ENCODE results near the gene ARHGAP24.

Gene ARHGAP24

GRCh38 chr4:85672116-85672515 lies 197.2 kb downstream of the ARHGAP24 start:
- no peaks in the 10 kb centered on the region for H3K4me1 ChIP-seq (ENCODE audit: control insufficient read depth, insufficient read depth, low read length)
- no peaks in the 10 kb centered on the region for H3K27me3 ChIP-seq (ENCODE audit: control insufficient read depth, insufficient read depth, low read length)
- no peaks in the 10 kb centered on the region for H3K9me3 ChIP-seq (replicated peaks; ENCODE audit: low read length)
- H3K36me3 ChIP-seq (ENCODE audit: insufficient read depth, low read length), result no peaks in the 10 kb centered on the region
- H3K4me3 ChIP-seq (ENCODE audit: low read length), result no peak overlapping the region
- no peak overlapping the region for H3K9ac ChIP-seq (ENCODE audit: low read depth, low read length)
- H3K4me2 ChIP-seq (ENCODE audit: low read length), result no peak overlapping the region

- Histone ChIP-seq H3K27me3 (ENCODE audit: control insufficient read depth, insufficient read depth, low read length) (no peaks in the 10 kb centered on the region), H3K9me3 (replicated peaks; ENCODE audit: low read length) (no peaks in the 10 kb centered on the region), H3K9ac (ENCODE audit: low read depth, low read length) (no peak overlapping the region), H3K36me3 (ENCODE audit: insufficient read depth, low read length) (no peaks in the 10 kb centered on the region), H3K4me2 (ENCODE audit: low read length) (no peak overlapping the region), H3K4me1 (ENCODE audit: control insufficient read depth, insufficient read depth, low read length) (no peaks in the 10 kb centered on the region), H3K4me3 (ENCODE audit: low read length) (no peak overlapping the region)
Measured at GRCh38 chr4:85672959-85673358, 198.0 kb downstream of the ARHGAP24 start.

GRCh38 chr4:85673540-85673939 lies 198.6 kb downstream of the ARHGAP24 start:
- H3K4me2 ChIP-seq (ENCODE audit: low read length), result no peak overlapping the region
- no peaks in the 10 kb centered on the region for H3K27me3 ChIP-seq (ENCODE audit: control insufficient read depth, insufficient read depth, low read length)
- no peaks in the 10 kb centered on the region for H3K9me3 ChIP-seq (replicated peaks; ENCODE audit: low read length)
- H3K4me3 ChIP-seq (ENCODE audit: low read length), result no peak overlapping the region
- H3K36me3 ChIP-seq (ENCODE audit: insufficient read depth, low read length), result no peaks in the 10 kb centered on the region
- H3K4me1 ChIP-seq (ENCODE audit: control insufficient read depth, insufficient read depth, low read length), result peaks cover 6% of the 10 kb centered on the region
- H3K9ac ChIP-seq (ENCODE audit: low read depth, low read length), result no peak overlapping the region

GRCh38 chr4:85675076-85676049 lies 200.4 kb downstream of the ARHGAP24 start:
- H3K4me1 ChIP-seq (ENCODE audit: control insufficient read depth, insufficient read depth, low read length), result peaks cover 9% of the 10 kb centered on the region
- no peaks in the 10 kb centered on the region for H3K9me3 ChIP-seq (replicated peaks; ENCODE audit: low read length)
- no peak overlapping the region for H3K4me3 ChIP-seq (ENCODE audit: low read length)
- no peaks in the 10 kb centered on the region for H3K36me3 ChIP-seq (ENCODE audit: insufficient read depth, low read length)
- H3K9ac ChIP-seq (ENCODE audit: low read depth, low read length), result no peak overlapping the region
- H3K4me2 ChIP-seq (ENCODE audit: low read length), result no peak overlapping the region
- H3K27me3 ChIP-seq (ENCODE audit: control insufficient read depth, insufficient read depth, low read length), result no peaks in the 10 kb centered on the region

GRCh38 chr4:85676050-85676425 lies 201.1 kb downstream of the ARHGAP24 start:
- H3K36me3 ChIP-seq (ENCODE audit: insufficient read depth, low read length), result no peaks in the 10 kb centered on the region
- no peaks in the 10 kb centered on the region for H3K9me3 ChIP-seq (replicated peaks; ENCODE audit: low read length)
- no peak overlapping the region for H3K4me3 ChIP-seq (ENCODE audit: low read length)
- peaks cover 12% of the 10 kb centered on the region for H3K4me1 ChIP-seq (ENCODE audit: control insufficient read depth, insufficient read depth, low read length)
- H3K27me3 ChIP-seq (ENCODE audit: control insufficient read depth, insufficient read depth, low read length), result no peaks in the 10 kb centered on the region
- no peak overlapping the region for H3K9ac ChIP-seq (ENCODE audit: low read depth, low read length)
- H3K4me2 ChIP-seq (ENCODE audit: low read length), result no peak overlapping the region

GRCh38 chr4:85676850-85677590 lies 202.1 kb downstream of the ARHGAP24 start:
- H3K9ac ChIP-seq (ENCODE audit: low read depth, low read length), result no peak overlapping the region
- H3K36me3 ChIP-seq (ENCODE audit: insufficient read depth, low read length), result no peaks in the 10 kb centered on the region
- H3K9me3 ChIP-seq (replicated peaks; ENCODE audit: low read length), result no peaks in the 10 kb centered on the region
- no peak overlapping the region for H3K4me3 ChIP-seq (ENCODE audit: low read length)
- no peak overlapping the region for H3K4me2 ChIP-seq (ENCODE audit: low read length)
- no peaks in the 10 kb centered on the region for H3K27me3 ChIP-seq (ENCODE audit: control insufficient read depth, insufficient read depth, low read length)
- H3K4me1 ChIP-seq (ENCODE audit: control insufficient read depth, insufficient read depth, low read length), result peaks cover 19% of the 10 kb centered on the region

- peaks cover 20% of the 10 kb centered on the region for H3K4me1 ChIP-seq (ENCODE audit: control insufficient read depth, insufficient read depth, low read length)
- H3K9ac ChIP-seq (ENCODE audit: low read depth, low read length), result no peak overlapping the region
- H3K4me3 ChIP-seq (ENCODE audit: low read length), result no peak overlapping the region
- H3K4me2 ChIP-seq (ENCODE audit: low read length), result peak overlapping the region; percentile 9
- H3K9me3 ChIP-seq (replicated peaks; ENCODE audit: low read length), result no peaks in the 10 kb centered on the region
- H3K36me3 ChIP-seq (ENCODE audit: insufficient read depth, low read length), result no peaks in the 10 kb centered on the region
- H3K27me3 ChIP-seq (ENCODE audit: control insufficient read depth, insufficient read depth, low read length), result no peaks in the 10 kb centered on the region
Measured at GRCh38 chr4:85681221-85681657, 206.3 kb downstream of the ARHGAP24 start.

GRCh38 chr4:85681921-85682320 lies 207.0 kb downstream of the ARHGAP24 start:
- Histone ChIP-seq H3K9ac (ENCODE audit: low read depth, low read length) (no peak overlapping the region), H3K9me3 (replicated peaks; ENCODE audit: low read length) (no peaks in the 10 kb centered on the region), H3K36me3 (ENCODE audit: insufficient read depth, low read length) (no peaks in the 10 kb centered on the region), H3K4me3 (ENCODE audit: low read length) (no peak overlapping the region), H3K4me1 (ENCODE audit: control insufficient read depth, insufficient read depth, low read length) (peaks cover 20% of the 10 kb centered on the region), H3K27me3 (ENCODE audit: control insufficient read depth, insufficient read depth, low read length) (no peaks in the 10 kb centered on the region), H3K4me2 (ENCODE audit: low read length) (no peak overlapping the region)

- no peak overlapping the region for H3K9ac ChIP-seq (ENCODE audit: low read depth, low read length)
- peaks cover 20% of the 10 kb centered on the region for H3K4me1 ChIP-seq (ENCODE audit: control insufficient read depth, insufficient read depth, low read length)
- H3K9me3 ChIP-seq (replicated peaks; ENCODE audit: low read length), result no peaks in the 10 kb centered on the region
- H3K36me3 ChIP-seq (ENCODE audit: insufficient read depth, low read length), result no peaks in the 10 kb centered on the region
- H3K27me3 ChIP-seq (ENCODE audit: control insufficient read depth, insufficient read depth, low read length), result no peaks in the 10 kb centered on the region
- H3K4me3 ChIP-seq (ENCODE audit: low read length), result no peak overlapping the region
- H3K4me2 ChIP-seq (ENCODE audit: low read length), result no peak overlapping the region
Measured at GRCh38 chr4:85682391-85682790, 207.4 kb downstream of the ARHGAP24 start.

GRCh38 chr4:85684676-85685075 lies 209.7 kb downstream of the ARHGAP24 start:
- Histone ChIP-seq H3K36me3 (ENCODE audit: insufficient read depth, low read length) (no peaks in the 10 kb centered on the region), H3K4me1 (ENCODE audit: control insufficient read depth, insufficient read depth, low read length) (peaks cover 11% of the 10 kb centered on the region), H3K9ac (ENCODE audit: low read depth, low read length) (no peak overlapping the region), H3K9me3 (replicated peaks; ENCODE audit: low read length) (no peaks in the 10 kb centered on the region), H3K4me3 (ENCODE audit: low read length) (no peak overlapping the region), H3K27me3 (ENCODE audit: control insufficient read depth, insufficient read depth, low read length) (no peaks in the 10 kb centered on the region), H3K4me2 (ENCODE audit: low read length) (no peak overlapping the region)

- Histone ChIP-seq H3K9me3 (replicated peaks; ENCODE audit: low read length) (no peaks in the 10 kb centered on the region), H3K36me3 (ENCODE audit: insufficient read depth, low read length) (no peaks in the 10 kb centered on the region), H3K27me3 (ENCODE audit: control insufficient read depth, insufficient read depth, low read length) (no peaks in the 10 kb centered on the region), H3K9ac (ENCODE audit: low read depth, low read length) (no peak overlapping the region), H3K4me1 (ENCODE audit: control insufficient read depth, insufficient read depth, low read length) (peaks cover 7% of the 10 kb centered on the region), H3K4me3 (ENCODE audit: low read length) (no peak overlapping the region), H3K4me2 (ENCODE audit: low read length) (no peak overlapping the region)
Measured at GRCh38 chr4:85686398-85686797, 211.4 kb downstream of the ARHGAP24 start.

All from skeletal muscle satellite cell (primary cell).